ENCODE data around the gene GAB3. TPM values are rescaled to one million over a fixed set of nuclear protein-coding genes. Genes with fewer than 3 reads are reported as not detected.

Gene GAB3
- total RNA-seq, 1 experiment from 2014 or later = 0.72 TPM

- no peak for TF ChIP-seq STAT6 (CRISPR knock-in tag; conservative IDR thresholded peaks at IDR 0.05; ENCODE audit: low read depth)
Observed at GRCh38 chrX:154742613-154743012, 8.3 kb downstream of the GAB3 start (continued).

GRCh38 chrX:154739952-154740465 lies 10.9 kb downstream of the GAB3 start:
- H3K9me3 Mint-ChIP-seq = no peaks in the 10 kb centered on the region

More at GRCh38 chrX:154739952-154740465, 10.9 kb downstream of the GAB3 start:
- no peaks in the 10 kb centered on the region; the same call in 1 of the 2 replicates for H3K27me3 Mint-ChIP-seq (ENCODE audit: low read depth)
- no peaks in the 10 kb centered on the region for H3K36me3 Mint-ChIP-seq
- no peaks in the 10 kb centered on the region for H3K4me1 Mint-ChIP-seq
- H3K4me3 Mint-ChIP-seq = no peak overlapping the region
- CTCF ChIA-PET = interaction anchor here (1.0 kb wide), 2 partner anchors 9 kb away, joined by 4 to 6 read pairs; no protein-coding TSS in a partner anchor
- POLR2A ChIA-PET = no interaction called here
- TF ChIP-seq SOX15 (CRISPR knock-in tag; IDR thresholded peaks at IDR 0.05) (no peak), STAT6 (CRISPR knock-in tag; conservative IDR thresholded peaks at IDR 0.05; ENCODE audit: low read depth) (no peak), ETV6 (CRISPR knock-in tag; IDR thresholded peaks at IDR 0.05) (no peak), ZNF416 (CRISPR knock-in tag; IDR thresholded peaks at IDR 0.05) (no peak), HMGA2 (CRISPR knock-in tag; IDR thresholded peaks at IDR 0.05) (no peak), RORB (CRISPR knock-in tag; IDR thresholded peaks at IDR 0.05) (no peak), ATF1 (CRISPR knock-in tag; IDR thresholded peaks at IDR 0.05) (no peak), TEAD1 (CRISPR knock-in tag; IDR thresholded peaks at IDR 0.05) (no peak), E2F5 (CRISPR knock-in tag; IDR thresholded peaks at IDR 0.05) (no peak), JAZF1 (CRISPR knock-in tag; IDR thresholded peaks at IDR 0.05) (no peak), NFATC4 (CRISPR knock-in tag; IDR thresholded peaks at IDR 0.05) (no peak), ZNF423 (CRISPR knock-in tag; IDR thresholded peaks at IDR 0.05) (no peak), FOXJ3 (CRISPR knock-in tag; IDR thresholded peaks at IDR 0.05; ENCODE audit: borderline replicate concordance) (no peak), USF1 (CRISPR knock-in tag; IDR thresholded peaks at IDR 0.05) (no peak), KAT7 (CRISPR knock-in tag; IDR thresholded peaks at IDR 0.05; ENCODE audit: borderline replicate concordance) (no peak), E2F4 (CRISPR knock-in tag; IDR thresholded peaks at IDR 0.05; ENCODE audit: borderline replicate concordance, low read depth) (no peak), ZNF532 (CRISPR knock-in tag; IDR thresholded peaks at IDR 0.05; ENCODE audit: borderline replicate concordance) (no peak)
- TF ChIP-seq, protein P1, sequence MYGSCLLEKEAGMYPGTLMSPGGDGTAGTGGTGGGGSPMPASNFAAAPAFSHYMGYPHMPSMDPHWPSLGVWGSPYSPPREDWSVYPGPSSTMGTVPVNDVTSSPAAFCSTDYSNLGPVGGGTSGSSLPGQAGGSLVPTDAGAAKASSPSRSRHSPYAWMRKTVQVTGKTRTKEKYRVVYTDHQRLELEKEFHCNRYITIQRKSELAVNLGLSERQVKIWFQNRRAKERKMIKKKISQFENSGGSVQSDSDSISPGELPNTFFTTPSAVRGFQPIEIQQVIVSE (CRISPR knock-in tag; IDR thresholded peaks at IDR 0.05; ENCODE audit: borderline replicate concordance) = no peak
- TF ChIP-seq, protein P2, sequence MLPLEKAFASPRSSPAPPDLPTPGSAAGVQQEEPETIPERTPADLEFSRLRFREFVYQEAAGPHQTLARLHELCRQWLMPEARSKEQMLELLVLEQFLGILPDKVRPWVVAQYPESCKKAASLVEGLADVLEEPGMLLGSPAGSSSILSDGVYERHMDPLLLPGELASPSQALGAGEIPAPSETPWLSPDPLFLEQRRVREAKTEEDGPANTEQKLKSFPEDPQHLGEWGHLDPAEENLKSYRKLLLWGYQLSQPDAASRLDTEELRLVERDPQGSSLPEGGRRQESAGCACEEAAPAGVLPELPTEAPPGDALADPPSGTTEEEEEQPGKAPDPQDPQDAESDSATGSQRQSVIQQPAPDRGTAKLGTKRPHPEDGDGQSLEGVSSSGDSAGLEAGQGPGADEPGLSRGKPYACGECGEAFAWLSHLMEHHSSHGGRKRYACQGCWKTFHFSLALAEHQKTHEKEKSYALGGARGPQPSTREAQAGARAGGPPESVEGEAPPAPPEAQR (CRISPR knock-in tag; IDR thresholded peaks at IDR 0.05) = no peak
- DNase-seq (ENCODE audit: low spot score) = no peak
- H3K27ac Mint-ChIP-seq = no peak overlapping the region
- no peak for ATAC-seq

Measured in WTC11 (cell line).